Measurements from ENCODE around the gene WASHC4.
A peak's percentile ranks its signal among the peaks of the same experiment; 100 is the strongest.

The WASHC4 gene, protein sequence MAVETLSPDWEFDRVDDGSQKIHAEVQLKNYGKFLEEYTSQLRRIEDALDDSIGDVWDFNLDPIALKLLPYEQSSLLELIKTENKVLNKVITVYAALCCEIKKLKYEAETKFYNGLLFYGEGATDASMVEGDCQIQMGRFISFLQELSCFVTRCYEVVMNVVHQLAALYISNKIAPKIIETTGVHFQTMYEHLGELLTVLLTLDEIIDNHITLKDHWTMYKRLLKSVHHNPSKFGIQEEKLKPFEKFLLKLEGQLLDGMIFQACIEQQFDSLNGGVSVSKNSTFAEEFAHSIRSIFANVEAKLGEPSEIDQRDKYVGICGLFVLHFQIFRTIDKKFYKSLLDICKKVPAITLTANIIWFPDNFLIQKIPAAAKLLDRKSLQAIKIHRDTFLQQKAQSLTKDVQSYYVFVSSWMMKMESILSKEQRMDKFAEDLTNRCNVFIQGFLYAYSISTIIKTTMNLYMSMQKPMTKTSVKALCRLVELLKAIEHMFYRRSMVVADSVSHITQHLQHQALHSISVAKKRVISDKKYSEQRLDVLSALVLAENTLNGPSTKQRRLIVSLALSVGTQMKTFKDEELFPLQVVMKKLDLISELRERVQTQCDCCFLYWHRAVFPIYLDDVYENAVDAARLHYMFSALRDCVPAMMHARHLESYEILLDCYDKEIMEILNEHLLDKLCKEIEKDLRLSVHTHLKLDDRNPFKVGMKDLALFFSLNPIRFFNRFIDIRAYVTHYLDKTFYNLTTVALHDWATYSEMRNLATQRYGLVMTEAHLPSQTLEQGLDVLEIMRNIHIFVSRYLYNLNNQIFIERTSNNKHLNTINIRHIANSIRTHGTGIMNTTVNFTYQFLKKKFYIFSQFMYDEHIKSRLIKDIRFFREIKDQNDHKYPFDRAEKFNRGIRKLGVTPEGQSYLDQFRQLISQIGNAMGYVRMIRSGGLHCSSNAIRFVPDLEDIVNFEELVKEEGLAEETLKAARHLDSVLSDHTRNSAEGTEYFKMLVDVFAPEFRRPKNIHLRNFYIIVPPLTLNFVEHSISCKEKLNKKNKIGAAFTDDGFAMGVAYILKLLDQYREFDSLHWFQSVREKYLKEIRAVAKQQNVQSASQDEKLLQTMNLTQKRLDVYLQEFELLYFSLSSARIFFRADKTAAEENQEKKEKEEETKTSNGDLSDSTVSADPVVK

DNA sequence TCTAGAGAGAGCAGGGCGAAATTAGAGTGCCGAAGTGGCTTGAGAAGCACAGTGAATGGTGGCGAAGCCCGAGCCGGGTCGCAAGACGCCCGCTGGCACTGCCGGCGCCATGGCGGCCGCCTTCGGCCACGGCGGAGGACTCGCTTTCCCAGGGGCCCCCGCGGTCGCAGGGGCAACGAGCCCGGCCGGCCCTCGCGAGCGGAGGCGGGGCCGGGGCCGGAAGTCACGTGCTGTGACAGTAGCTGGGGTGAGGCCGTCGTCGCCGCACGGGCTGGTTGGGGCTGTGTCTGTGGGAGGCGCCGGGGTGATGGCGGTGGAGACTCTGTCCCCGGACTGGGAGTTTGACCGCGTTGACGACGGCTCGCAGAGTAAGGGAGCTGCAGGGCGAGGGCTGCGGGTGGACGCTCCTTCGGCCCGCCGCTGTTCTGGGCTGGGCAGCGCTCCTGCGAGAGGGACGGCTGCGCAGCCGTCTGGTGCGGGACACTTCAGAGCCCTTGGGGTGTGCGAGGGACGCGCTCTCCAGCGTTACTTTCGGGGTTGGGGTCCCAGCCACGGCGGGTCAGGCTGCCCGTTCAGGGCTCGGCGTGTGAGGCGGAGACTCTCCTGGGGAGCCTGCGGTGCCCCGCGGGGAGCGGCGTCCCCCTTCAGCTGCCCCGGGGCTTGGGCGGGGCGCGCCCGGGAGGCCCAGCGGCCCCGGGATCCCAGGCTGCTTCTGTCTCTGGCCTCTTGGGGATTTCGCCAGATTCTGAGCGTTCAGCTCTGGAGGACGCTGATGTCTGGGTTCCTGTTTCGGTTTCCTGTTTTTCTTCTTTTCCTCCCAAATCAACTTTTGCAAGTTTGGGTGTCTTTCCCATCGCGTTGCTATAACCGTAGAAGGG lies at the start of gene WASHC4:
TSS of gene WASHC4 (plus strand) at position 238 of the 878 bp plus-strand sequence. CDS start at position 308, 70 bp downstream.
- peak within 1 kb of the TSS; percentile 88 for H3K4me3 ChIP-seq (ENCODE audit: low read depth, low read length)
- no peak for TF ChIP-seq CTCF (IDR thresholded peaks at IDR 0.05; ENCODE audit: insufficient read depth, low read depth, low read length, missing control alignments)
- peak; percentile 96 for DNase-seq (ENCODE audit: low read depth)

- no peak for DNase-seq (ENCODE audit: low read depth)
- no peak for TF ChIP-seq CTCF (IDR thresholded peaks at IDR 0.05; ENCODE audit: insufficient read depth, low read depth, low read length, missing control alignments)
- H3K4me3 ChIP-seq (ENCODE audit: low read depth, low read length) = no peak overlapping the region
These were observed 46.7 kb upstream of the WASHC4 start for GRCh38 chr12:105060715-105061378.

DNA sequence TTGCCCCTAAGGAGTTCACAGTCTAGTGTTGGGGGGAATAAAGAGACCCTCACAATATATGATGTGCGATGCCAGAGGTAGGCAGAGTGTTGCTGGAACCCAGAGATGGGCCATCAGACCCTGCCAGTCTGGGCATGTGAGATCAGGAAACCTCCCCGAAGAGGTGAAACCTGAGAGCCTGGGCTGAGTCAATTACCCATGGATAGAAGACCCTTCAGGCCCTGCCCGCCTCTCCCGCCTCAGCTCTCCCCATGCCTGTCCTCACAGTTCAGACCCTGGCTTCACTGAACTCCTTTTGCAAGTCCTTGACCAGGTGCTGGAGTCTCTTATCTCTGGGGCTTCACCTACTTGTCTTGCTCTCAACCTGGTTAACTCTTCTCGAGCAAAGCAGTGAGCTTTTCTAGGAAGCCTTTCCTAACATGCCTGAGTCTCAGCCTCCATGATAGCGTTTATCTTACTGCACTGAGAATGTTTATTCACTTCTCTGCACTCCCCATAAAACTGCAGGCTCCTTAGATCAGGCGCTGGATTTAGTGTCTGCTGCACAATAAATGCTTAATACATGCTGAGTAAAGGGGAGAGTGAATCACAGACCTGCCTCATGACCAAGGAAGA lies 42.9 kb upstream of the WASHC4 start:
- DNase-seq (ENCODE audit: low read depth) = no peak
- H3K4me3 ChIP-seq (ENCODE audit: low read depth, low read length) = no peak overlapping the region
- TF ChIP-seq CTCF (IDR thresholded peaks at IDR 0.05; ENCODE audit: insufficient read depth, low read depth, low read length, missing control alignments) = no peak

GRCh38 chr12:105067511-105068031 lies 40.0 kb upstream of the WASHC4 start:
- H3K4me3 ChIP-seq (ENCODE audit: low read depth, low read length) = no peak overlapping the region
- no peak for DNase-seq (ENCODE audit: low read depth)
- no peak for TF ChIP-seq CTCF (IDR thresholded peaks at IDR 0.05; ENCODE audit: insufficient read depth, low read depth, low read length, missing control alignments)

DNA sequence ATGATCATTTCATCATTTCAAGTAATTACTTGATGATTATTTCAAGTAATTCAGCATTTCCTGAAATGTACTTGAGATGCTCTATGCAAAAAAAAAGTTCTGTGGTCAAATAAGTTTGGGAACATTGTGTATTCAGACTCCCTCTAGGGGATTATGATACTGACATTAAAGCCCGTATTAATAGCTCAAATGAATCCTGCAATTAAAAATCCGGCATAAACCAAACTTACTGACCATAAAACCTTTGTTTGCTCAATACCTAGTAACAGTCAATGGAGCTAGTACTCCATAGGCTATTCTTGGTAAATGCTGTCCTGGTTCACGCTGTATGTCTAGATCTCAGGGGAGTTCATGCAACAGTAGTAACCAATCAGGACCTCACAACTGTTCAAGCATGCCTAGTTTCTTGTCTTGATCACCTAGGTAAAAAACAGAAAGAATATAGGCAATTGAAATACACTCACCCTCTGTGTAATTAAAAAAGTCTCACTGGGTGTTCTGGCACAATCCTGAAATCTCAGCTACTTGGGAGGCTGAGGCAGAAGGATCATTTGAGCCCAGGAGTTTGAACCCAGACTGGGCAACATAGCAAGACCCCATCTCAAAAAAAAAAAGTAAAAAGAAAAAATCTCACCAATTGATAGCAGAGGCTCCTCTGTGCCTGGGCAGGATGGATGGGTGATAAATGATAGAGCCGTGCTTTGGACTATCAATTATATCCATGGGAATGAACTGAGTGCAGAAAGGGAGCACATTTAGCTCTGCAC lies 37.4 kb upstream of the WASHC4 start:
- DNase-seq (ENCODE audit: low read depth) = no peak
- TF ChIP-seq CTCF (IDR thresholded peaks at IDR 0.05; ENCODE audit: insufficient read depth, low read depth, low read length, missing control alignments) = no peak
- no peak overlapping the region for H3K4me3 ChIP-seq (ENCODE audit: low read depth, low read length)

All from GM12865 (cell line).